Measurements from ENCODE around the gene GPR142.

GPR142 gene

GRCh38 chr17:74361230-74362068 is 5.9 kb upstream of the GPR142 start, which contains the start of gene BTBD17:
Gene BTBD17 (minus strand): TSS chr17:74361868. CDS start chr17:74361819, 49 bp downstream.
- peak within 1 kb of the TSS; percentile 7; the same call in 1 of the 2 replicates for H3K4me3 ChIP-seq (ENCODE audit: low read depth, low read length)
- DNase-seq: peak; percentile 95
- H3K27me3 ChIP-seq (ENCODE audit: insufficient read depth, low read depth, severe bottlenecking): no peaks in the 10 kb centered on the region
- TF ChIP-seq CTCF (IDR thresholded peaks at IDR 0.05; ENCODE audit: low read depth, low read length): peak; percentile 99
- H3K9me3 ChIP-seq (ENCODE audit: severe bottlenecking): no peaks in the 10 kb centered on the region
- H3K36me3 ChIP-seq: no peaks in the 10 kb centered on the region
- peak within 1 kb of the TSS; percentile 59 for H3K27ac ChIP-seq

GRCh38 chr17:74362069-74362405 is 5.3 kb upstream of the GPR142 start:
- H3K27ac ChIP-seq: peak overlapping the region; percentile 59
- H3K4me3 ChIP-seq (ENCODE audit: low read depth, low read length): no peak overlapping the region
- H3K27me3 ChIP-seq (ENCODE audit: insufficient read depth, low read depth, severe bottlenecking): no peaks in the 10 kb centered on the region
- no peaks in the 10 kb centered on the region for H3K36me3 ChIP-seq
- H3K9me3 ChIP-seq (ENCODE audit: severe bottlenecking): no peaks in the 10 kb centered on the region
- DNase-seq: no peak
- TF ChIP-seq CTCF (IDR thresholded peaks at IDR 0.05; ENCODE audit: low read depth, low read length): no peak

- no peak overlapping the region for H3K4me3 ChIP-seq (ENCODE audit: low read depth, low read length)
Observed at GRCh38 chr17:74362810-74363498, 4.4 kb upstream of the GPR142 start.

GRCh38 chr17:74368341-74369081 is 1.2 kb downstream of the GPR142 start:
- peak; percentile 87 for DNase-seq
- H3K4me3 ChIP-seq (ENCODE audit: low read depth, low read length): no peak overlapping the region

More at GRCh38 chr17:74362810-74363498, 4.4 kb upstream of the GPR142 start:
- no peak for DNase-seq
- no peaks in the 10 kb centered on the region for H3K27me3 ChIP-seq (ENCODE audit: insufficient read depth, low read depth, severe bottlenecking)
- H3K9me3 ChIP-seq (ENCODE audit: severe bottlenecking): no peaks in the 10 kb centered on the region
- no peak overlapping the region for H3K27ac ChIP-seq
- H3K36me3 ChIP-seq: no peaks in the 10 kb centered on the region
- TF ChIP-seq CTCF (IDR thresholded peaks at IDR 0.05; ENCODE audit: low read depth, low read length): no peak

GRCh38 chr17:74369221-74369620 is 1.9 kb downstream of the GPR142 start:
- TF ChIP-seq CTCF (IDR thresholded peaks at IDR 0.05; ENCODE audit: low read depth, low read length): no peak
- Histone ChIP-seq H3K27me3 (ENCODE audit: insufficient read depth, low read depth, severe bottlenecking) (no peaks in the 10 kb centered on the region), H3K36me3 (no peaks in the 10 kb centered on the region), H3K9me3 (ENCODE audit: severe bottlenecking) (no peaks in the 10 kb centered on the region), H3K27ac (no peak overlapping the region), H3K4me3 (ENCODE audit: low read depth, low read length) (no peak overlapping the region)
- peak; percentile 59 for DNase-seq

More at GRCh38 chr17:74368341-74369081, 1.2 kb downstream of the GPR142 start:
- no peaks in the 10 kb centered on the region for H3K9me3 ChIP-seq (ENCODE audit: severe bottlenecking)
- H3K27ac ChIP-seq: no peak overlapping the region
- H3K36me3 ChIP-seq: no peaks in the 10 kb centered on the region
- peak; percentile 97 for TF ChIP-seq CTCF (IDR thresholded peaks at IDR 0.05; ENCODE audit: low read depth, low read length)
- no peaks in the 10 kb centered on the region for H3K27me3 ChIP-seq (ENCODE audit: insufficient read depth, low read depth, severe bottlenecking)
